Measurements from ENCODE around the gene SUGT1.

GRCh38 chr13:52726258-52726657 is 73.6 kb downstream of the SUGT1 start:
- TF ChIP-seq CTCF (IDR thresholded peaks at IDR 0.05; ENCODE audit: low read depth, low read length) = no peak
- no peak for TF ChIP-seq EZH2phosphoT487 (IDR thresholded peaks at IDR 0.05; ENCODE audit: low read depth)

Measured in OCI-LY3 (cell line).